Mucosa of descending colon (tissue), 3 donors: ENCODE data around the gene UGT2B28. TPM values are rescaled to one million over a fixed set of nuclear protein-coding genes. Genes with fewer than 3 reads are reported as not detected.
"Not testable (repeated sequence)": the region's sequence is repeated elsewhere in the genome, so short reads cannot be mapped to it uniquely, and the experiment has no call there.

Source experiments
- ATAC-seq: fragments of 200-7000 bp; cut with Tn5 transposase; one replicate; pipeline ENCODE4 v1.9.1; 2020; ENCODE audit warnings: mild to moderate bottlenecking, moderate library complexity
- DNase-seq, 3 donors: peaks; one replicate each; pipeline ENCODE4 v3.0.0-alpha.2; 2020
- H3K36me3 ChIP-seq: fragments of 200-600 bp; one replicate; pipeline ENCODE4 v1.8.0; 2021; ENCODE audit warnings: low read depth, mild to moderate bottlenecking
- H3K4me1 ChIP-seq: fragments of 200-600 bp; one replicate; pipeline ENCODE4 v1.8.0; 2021; ENCODE audit warnings: low read depth, mild to moderate bottlenecking
- H3K4me3 ChIP-seq: fragments of 200-600 bp; one replicate; pipeline ENCODE4 v1.8.0; 2021; ENCODE audit warnings: mild to moderate bottlenecking
- H3K9me3 ChIP-seq: fragments of 200-600 bp; one replicate; pipeline ENCODE4 v1.8.0; 2021; ENCODE audit warnings: mild to moderate bottlenecking
- CTCF ChIP-seq: fragments of 200-600 bp; IDR thresholded peaks from one replicate; pipeline ENCODE4 v1.8.0; 2022; ENCODE audit warnings: antibody characterized with exemption, mild to moderate bottlenecking
- intact Hi-C, 2 donors: fragments of 100-400 bp; cut with DNase I in 1 of 2; cut with micrococcal nuclease in 1 of 2; formaldehyde crosslinking; loops; one replicate each; pipeline versions ENCODE4 v1.11.0 to v1.11.1; 2022; cut with DNase I, micrococcal nuclease
- long read RNA-seq, 2 donors: library from polyadenylated mRNA; unstranded; transcript quantifications; one replicate each; pipeline ENCODE4 v2.0.0, GENCODE V29; 2019 to 2021
- total RNA-seq, 3 donors: library from RNA; stranded (reverse); fragmentation: NEBNext Ultra II Directional in 2 of 3; extraction: Animal tissue kit (Norgen Biotek cat#: 25700) in 2 of 3; gene quantifications; one replicate each; pipeline versions ENCODE4 v1.2.1 to v1.2.4, GENCODE V29; 2021 to 2023
- donor health status: DM: no; HTN: no; CAD: no; lungs with moderate emphysema.
- donor health status: DM: no; HTN: no; CAD: no.
- donor health status: DM: no; HTN: yes; CAD: no.

UGT2B28 gene
- total RNA-seq = not detected
- long read RNA-seq, donor 1 = 0 reads
- long read RNA-seq, donor 2 = 0 reads

- H3K36me3 ChIP-seq, intact Hi-C loops, H3K4me1 ChIP-seq, H3K9me3 ChIP-seq, H3K4me3 ChIP-seq, ATAC-seq, DNase-seq: not testable (repeated sequence)
These were observed at the start of gene UGT2B28 for GRCh38 chr4:69280081-69280480. TSS of gene UGT2B28 (plus strand) at chr4:69280475. CDS start at chr4:69280501, 26 bp downstream.

- intact Hi-C loops = no loop called here
- H3K36me3 ChIP-seq = no peaks in the 10 kb centered on the region
- no peak overlapping the region for H3K4me3 ChIP-seq
- DNase-seq (no peak), ATAC-seq (peak; percentile 66)
- H3K9me3 ChIP-seq = no peaks in the 10 kb centered on the region
- no peak for TF ChIP-seq CTCF
- peaks cover 5% of the 10 kb centered on the region for H3K4me1 ChIP-seq
These were observed 41.2 kb upstream of the UGT2B28 start for GRCh38 chr4:69239092-69239491.

GRCh38 chr4:69239557-69240168, 40.6 kb upstream of the UGT2B28 start:
- DNase-seq = peak in 1 of 3 donors; percentile 37
- intact Hi-C loops = no loop called here
- Histone ChIP-seq H3K36me3 (no peaks in the 10 kb centered on the region), H3K4me1 (peaks cover 5% of the 10 kb centered on the region), H3K4me3 (no peak overlapping the region), H3K9me3 (no peaks in the 10 kb centered on the region)
- TF ChIP-seq CTCF = no peak
- ATAC-seq = peak; percentile 93

- ATAC-seq, H3K36me3 ChIP-seq, DNase-seq, intact Hi-C loops, H3K4me1 ChIP-seq, H3K4me3 ChIP-seq, H3K9me3 ChIP-seq: not testable (repeated sequence)
These were observed 39.5 kb upstream of the UGT2B28 start for GRCh38 chr4:69240787-69241186.

GRCh38 chr4:69241746-69242145, 38.5 kb upstream of the UGT2B28 start:
- H3K4me3 ChIP-seq, H3K4me1 ChIP-seq, ATAC-seq, intact Hi-C loops, H3K9me3 ChIP-seq, H3K36me3 ChIP-seq, DNase-seq: not testable (repeated sequence)

GRCh38 chr4:69242562-69243240, 37.6 kb upstream of the UGT2B28 start:
- DNase-seq, H3K4me3 ChIP-seq, H3K9me3 ChIP-seq, intact Hi-C loops, H3K4me1 ChIP-seq, H3K36me3 ChIP-seq, ATAC-seq: not testable (repeated sequence)

- H3K9me3 ChIP-seq, DNase-seq, H3K4me3 ChIP-seq, ATAC-seq, H3K36me3 ChIP-seq, intact Hi-C loops, H3K4me1 ChIP-seq: not testable (repeated sequence)
These were observed 29.4 kb upstream of the UGT2B28 start for GRCh38 chr4:69250884-69251283.

GRCh38 chr4:69253147-69253772, 27.0 kb upstream of the UGT2B28 start:
- H3K36me3 ChIP-seq, H3K9me3 ChIP-seq, H3K4me3 ChIP-seq, H3K4me1 ChIP-seq, ATAC-seq, DNase-seq, intact Hi-C loops: not testable (repeated sequence)

GRCh38 chr4:69268612-69269011, 11.7 kb upstream of the UGT2B28 start:
- H3K4me1 ChIP-seq, H3K9me3 ChIP-seq, H3K4me3 ChIP-seq, ATAC-seq, H3K36me3 ChIP-seq, intact Hi-C loops, DNase-seq: not testable (repeated sequence)

- DNase-seq, ATAC-seq, H3K9me3 ChIP-seq, H3K4me3 ChIP-seq, H3K36me3 ChIP-seq, H3K4me1 ChIP-seq, intact Hi-C loops: not testable (repeated sequence)
These were observed 16.1 kb downstream of the UGT2B28 start for GRCh38 chr4:69296356-69296755.

- ATAC-seq, H3K9me3 ChIP-seq, DNase-seq, intact Hi-C loops, H3K4me3 ChIP-seq, H3K36me3 ChIP-seq, H3K4me1 ChIP-seq: not testable (repeated sequence)
These were observed 28.3 kb downstream of the UGT2B28 start for GRCh38 chr4:69308426-69309033.

GRCh38 chr4:69309549-69310076, 29.3 kb downstream of the UGT2B28 start:
- H3K4me1 ChIP-seq, H3K9me3 ChIP-seq, intact Hi-C loops, H3K36me3 ChIP-seq, H3K4me3 ChIP-seq, DNase-seq: not testable (repeated sequence)
- ATAC-seq = peak; percentile 68
